Transverse colon (tissue), 4 donors: ENCODE measurements around the gene CCDC68. TPM values are rescaled to one million over a fixed set of nuclear protein-coding genes. Genes with fewer than 3 reads are reported as not detected.

Experiments used
- DNase-seq: peaks from one replicate; pipeline ENCODE4 v3.0.0-alpha.2; 2019
- H3K27ac ChIP-seq, 4 donors: fragments of 200-600 bp; sonication (generic); 2 replicates each; pipeline ENCODE4 v1.5.1; 2016 to 2018; ENCODE audit warnings: inconsistent platforms in 4 of 4
- H3K27me3 ChIP-seq: fragments of 200-600 bp; sonication (generic); 2 replicates; pipeline ENCODE4 v1.5.1; 2017; ENCODE audit warnings: inconsistent platforms
- H3K36me3 ChIP-seq, 4 donors: fragments of 200-600 bp; sonication (generic); 2 replicates each; pipeline ENCODE4 v1.5.1; 2017 to 2019; ENCODE audit warnings: inconsistent platforms in 4 of 4
- H3K4me1 ChIP-seq, 4 donors: fragments of 200-600 bp; sonication (generic); 2 replicates each; pipeline ENCODE4 v1.5.1; 2017 to 2020; ENCODE audit warnings: inconsistent platforms in 4 of 4
- H3K4me3 ChIP-seq, 4 donors: fragments of 200-600 bp; sonication (generic); 1 replicate in 1 of 4; 2 replicates in 3 of 4; pipeline versions ENCODE4 v1.5.1 to v1.6.1; 2017 to 2019; ENCODE audit warnings: inconsistent platforms in 4 of 4
- H3K9me3 ChIP-seq, 2 donors: fragments of 200-600 bp; sonication (generic); 2 replicates each; pipeline ENCODE4 v1.5.1; 2017 to 2019; ENCODE audit warnings: inconsistent platforms in 2 of 2
- CTCF ChIP-seq, 5 experiments: fragments of 200-600 bp in 3 of 5; fragments of 450-650 bp in 2 of 5; sonication (generic) in 3 of 5; IDR thresholded peaks; 1 replicate in 2 of 5; 2 replicates in 3 of 5; pipeline ENCODE4 v1.5.1; 2016 to 2017; ENCODE audit warnings: antibody characterized with exemption in 5 of 5, inconsistent platforms in 3 of 5, mild to moderate bottlenecking in 2 of 5, moderate library complexity in 1 of 5
- EP300 ChIP-seq: sonication (generic); formaldehyde crosslinking; IDR thresholded peaks from one replicate; pipeline ENCODE4 v1.6.1; 2017; ENCODE audit warnings: antibody characterized with exemption, low read depth
- POLR2A ChIP-seq: fragments of 450-650 bp; IDR thresholded peaks from one replicate; pipeline ENCODE4 v1.6.1; 2016; ENCODE audit warnings: antibody characterized with exemption, mild to moderate bottlenecking, moderate library complexity
- POLR2AphosphoS5 ChIP-seq, 3 donors: sonication (generic); formaldehyde crosslinking; IDR thresholded peaks; one replicate each; pipeline ENCODE4 v1.6.1; 2016; ENCODE audit warnings: antibody characterized with exemption in 3 of 3
- WGBS, 2 donors: methylation state at CpG; one replicate each; pipeline ENCODE4 v1.1.5; 2018; ENCODE audit warnings: low coverage in 1 of 2; 5-methylcytosine and 5-hydroxymethylcytosine counted together
- in situ Hi-C, 4 donors: fragments of 200-750 bp; cut with MboI; loops; one replicate each; pipeline versions ENCODE4 v1.15.0 to v1.15.1; 2017; ENCODE audit warnings: low sequenced_read_pairs in 3 of 4, low pct_ligation_motif_present in 1 of 4, low pct_unique_long_range_greater_than_20kb in 1 of 4
- intact Hi-C: fragments of 100-400 bp; cut with DNase I; formaldehyde crosslinking; loops from one replicate; pipeline ENCODE4 v1.15.1; 2023; ENCODE audit warnings: low total_unique reads
- total RNA-seq, 4 donors: library from RNA; depleted of rRNA; stranded (reverse); fragments of >200 nt; gene quantifications; one replicate each; pipeline ENCODE4 v1.1.0, GENCODE V29; 2016

Gene CCDC68
- total RNA-seq, 4 donors from 2014 or later = 24.9 to 109 (median 78.2) TPM

GRCh38 chr18:54904581-54904980 lies 54.7 kb downstream of the CCDC68 start:
- no peak for DNase-seq
- in situ Hi-C loops (no loop called here), intact Hi-C loops (no loop called here)
- no peak overlapping the region for H3K27ac ChIP-seq
- H3K9me3 ChIP-seq = no peaks in the 10 kb centered on the region
- H3K27me3 ChIP-seq = no peaks in the 10 kb centered on the region
- no peak overlapping the region for H3K4me3 ChIP-seq
- H3K4me1 ChIP-seq = no peaks in the 10 kb centered on the region
- WGBS, 2 donors = 85 to 98% methylated on average over 2 of the region's 2 CpGs
- H3K36me3 ChIP-seq = no peaks in the 10 kb centered on the region
- no peak for TF ChIP-seq EP300
- no peak for TF ChIP-seq POLR2A
- TF ChIP-seq POLR2AphosphoS5 (IDR thresholded peaks at IDR 0.05) = no peak

GRCh38 chr18:54900290-54900689 lies 59.0 kb downstream of the CCDC68 start:
- 80 to 88% methylated on average over 2 of the region's 2 CpGs for WGBS, 2 donors
- in situ Hi-C loops = no loop called here

GRCh38 chr18:54899500-54899899 lies 59.8 kb downstream of the CCDC68 start:
- no peaks in the 10 kb centered on the region for H3K4me1 ChIP-seq
- no peaks in the 10 kb centered on the region for H3K9me3 ChIP-seq
- H3K27me3 ChIP-seq = no peaks in the 10 kb centered on the region
- no peaks in the 10 kb centered on the region for H3K36me3 ChIP-seq
- DNase-seq = no peak
- intact Hi-C loops = no loop called here
- TF ChIP-seq POLR2AphosphoS5 (IDR thresholded peaks at IDR 0.05) (no peak), POLR2A (no peak), EP300 (no peak), CTCF (IDR thresholded peaks at IDR 0.05) (no peak)
- in situ Hi-C loops = no loop called here
- no peak overlapping the region for H3K27ac ChIP-seq
- H3K4me3 ChIP-seq = no peak overlapping the region

More at GRCh38 chr18:54900290-54900689, 59.0 kb downstream of the CCDC68 start:
- Histone ChIP-seq H3K27me3 (no peaks in the 10 kb centered on the region), H3K4me3 (no peak overlapping the region), H3K36me3 (no peaks in the 10 kb centered on the region), H3K27ac (no peak overlapping the region), H3K4me1 (no peaks in the 10 kb centered on the region), H3K9me3 (no peaks in the 10 kb centered on the region)
- TF ChIP-seq CTCF (IDR thresholded peaks at IDR 0.05) = no peak
- TF ChIP-seq POLR2AphosphoS5 (IDR thresholded peaks at IDR 0.05) = no peak
- TF ChIP-seq EP300 = no peak
- TF ChIP-seq POLR2A = no peak
- intact Hi-C loops = no loop called here
- no peak for DNase-seq

GRCh38 chr18:54888933-54889332 lies 70.3 kb downstream of the CCDC68 start:
- Histone ChIP-seq H3K36me3 (no peaks in the 10 kb centered on the region), H3K4me1 (no peaks in the 10 kb centered on the region), H3K9me3 (no peaks in the 10 kb centered on the region), H3K27me3 (no peaks in the 10 kb centered on the region), H3K27ac (no peak overlapping the region), H3K4me3 (no peak overlapping the region)
- DNase-seq = no peak
- 63 to 71% methylated on average over 1 to 2 of the region's 2 CpGs for WGBS, 2 donors
- no peak for TF ChIP-seq EP300
- TF ChIP-seq POLR2AphosphoS5 (IDR thresholded peaks at IDR 0.05) = no peak
- no peak for TF ChIP-seq CTCF (IDR thresholded peaks at IDR 0.05)
- TF ChIP-seq POLR2A = no peak
- in situ Hi-C loops (no loop called here), intact Hi-C loops (no loop called here)

GRCh38 chr18:54888378-54888777 lies 70.9 kb downstream of the CCDC68 start:
- Histone ChIP-seq H3K4me3 (no peak overlapping the region), H3K9me3 (no peaks in the 10 kb centered on the region), H3K27me3 (no peaks in the 10 kb centered on the region), H3K27ac (no peak overlapping the region), H3K4me1 (no peaks in the 10 kb centered on the region), H3K36me3 (no peaks in the 10 kb centered on the region)
- intact Hi-C loops (no loop called here), in situ Hi-C loops (no loop called here)
- DNase-seq = no peak
- 84 to 85% methylated on average over 2 of the region's 2 CpGs for WGBS, 2 donors
- TF ChIP-seq POLR2AphosphoS5 (IDR thresholded peaks at IDR 0.05) (no peak), POLR2A (no peak), EP300 (no peak), CTCF (IDR thresholded peaks at IDR 0.05) (no peak)
